HCT116 (cell line): ENCODE measurements around the gene KRTDAP. TPM values are rescaled to one million over a fixed set of nuclear protein-coding genes. Genes with fewer than 3 reads are reported as not detected.

ENCODE experiments used
- ATAC-seq: fragments of 200-7000 bp; cut with Tn5 transposase; 2 replicates; pipeline ENCODE4 v1.9.1; 2020; ENCODE audit warnings: mild to moderate bottlenecking, moderate library complexity
- BruUV-seq: library from RNA; stranded (reverse); fragments of 400-500 nt; replicated peaks from 2 replicates; lab custom pipeline; 2021; lab: Mats Ljungman, UMichigan
- CTCF ChIA-PET: fragments of 300-600 bp; sonication (Branson Sonifier 250); formaldehyde crosslinking; loops from one replicate; lab custom pipeline; 2021; ENCODE audit warnings: antibody characterized with exemption; lab: Charles Lee
- POLR2A ChIA-PET: fragments of 300-600, 350-600 bp; sonication (Branson Sonifier 250); formaldehyde crosslinking; loops from one replicate; lab custom pipeline; 2021; ENCODE audit warnings: antibody characterized with exemption; lab: Charles Lee
- RAD21 ChIA-PET, 2 experiments: fragments of 300-600 bp; sonication (Branson Sonifier 250); formaldehyde crosslinking; loops; one replicate each; lab custom pipeline; 2023; ENCODE audit warnings: low total read pairs in 2 of 2; ENCODE audit not compliant: uncharacterized antibody in 2 of 2, unreplicated experiment in 2 of 2, low non-redundant PET in 1 of 2; lab: Charles Lee
- DNase-seq: peaks from one replicate; pipeline ENCODE4 v3.0.0-alpha.2; 2010; ENCODE audit warnings: low read depth, low spot score
- H2AFZ ChIP-seq: fragments of 200-600 bp; shearing (Covaris generic), sonication (generic); 2 replicates; pipeline ENCODE4 v1.6.1; 2017; ENCODE audit warnings: low read depth, mixed run types, mixed read lengths, antibody characterized with exemption, low read length; ENCODE audit not compliant: poor library complexity, severe bottlenecking
- H3K27ac ChIP-seq: 2 replicates; pipeline ENCODE4 v1.5.1; 2012; ENCODE audit warnings: low read depth, low read length
- H3K27me3 ChIP-seq: fragments of 200-600 bp; sonication (generic); 2 replicates; pipeline ENCODE4 v1.6.1; 2016; ENCODE audit warnings: mixed run types, low read length, mixed read lengths; ENCODE audit not compliant: insufficient read depth
- H3K36me3 ChIP-seq, 2 experiments: fragments of 200-500 bp in 1 of 2; fragments of 200-600 bp in 1 of 2; sonication (Bioruptor generic) in 1 of 2; sonication (generic) in 1 of 2; 2 replicates each; pipeline versions ENCODE4 v1.5.1 to v1.6.1; 2014 to 2016; ENCODE audit warnings: low read length in 2 of 2, inconsistent platforms in 1 of 2, mixed read lengths in 1 of 2, mixed run types in 1 of 2; ENCODE audit not compliant: insufficient read depth in 2 of 2, control insufficient read depth in 1 of 2
- H3K4me1 ChIP-seq, 2 experiments: fragments of 200-600 bp in 1 of 2; sonication (generic) in 1 of 2; 2 replicates each; pipeline versions ENCODE4 v1.5.1 to v1.6.1; 2012 to 2017; ENCODE audit warnings: low read length in 2 of 2, inconsistent platforms in 1 of 2, mild to moderate bottlenecking in 1 of 2, mixed read lengths in 1 of 2, mixed run types in 1 of 2, moderate library complexity in 1 of 2; ENCODE audit not compliant: insufficient read depth in 2 of 2, control insufficient read depth in 1 of 2
- H3K4me2 ChIP-seq: fragments of 200-600 bp; sonication (generic); 2 replicates; pipeline ENCODE4 v1.6.1; 2017; ENCODE audit warnings: mixed run types, low read length, mixed read lengths
- H3K4me3 ChIP-seq, 2 experiments: fragments of 200-600 bp in 1 of 2; sonication (generic) in 1 of 2; replicated peaks in 1 of 2; 2 replicates each; pipeline ENCODE4 v1.5.1; 2011 to 2016; ENCODE audit warnings: low read length in 2 of 2, control low read depth in 1 of 2, low read depth in 1 of 2, mild to moderate bottlenecking in 1 of 2, mixed read lengths in 1 of 2, mixed run types in 1 of 2
- H3K79me2 ChIP-seq: fragments of 200-600 bp; sonication (generic); 2 replicates; pipeline ENCODE4 v1.6.1; 2017; ENCODE audit warnings: mild to moderate bottlenecking, mixed run types, low read length, moderate library complexity, mixed read lengths; ENCODE audit not compliant: insufficient read depth
- H3K9ac ChIP-seq: fragments of 200-600 bp; sonication (generic); 2 replicates; pipeline ENCODE4 v1.6.1; 2016; ENCODE audit warnings: low read length, mixed read lengths
- H3K9me2 ChIP-seq: fragments of 200-600 bp; sonication (generic), shearing (Covaris generic); 2 replicates; pipeline ENCODE4 v1.6.1; 2017; ENCODE audit warnings: mixed run types, mild to moderate bottlenecking, moderate library complexity; ENCODE audit not compliant: insufficient read depth
- H3K9me3 ChIP-seq, 2 experiments: fragments of 200-500 bp in 1 of 2; fragments of 200-600 bp in 1 of 2; sonication (Bioruptor generic) in 1 of 2; sonication (generic) in 1 of 2; 2 replicates each; pipeline ENCODE4 v1.6.1; 2014 to 2017; ENCODE audit warnings: low read length in 2 of 2, mixed read lengths in 2 of 2, inconsistent platforms in 1 of 2, low read depth in 1 of 2, mild to moderate bottlenecking in 1 of 2, mixed run types in 1 of 2, moderate library complexity in 1 of 2; ENCODE audit not compliant: control insufficient read depth in 1 of 2, insufficient read depth in 1 of 2
- H4K20me1 ChIP-seq: fragments of 200-600 bp; sonication (generic), shearing (Covaris generic); 2 replicates; pipeline ENCODE4 v1.6.1; 2017; ENCODE audit warnings: mixed run types, mild to moderate bottlenecking, moderate library complexity; ENCODE audit not compliant: insufficient read depth
- EZH2 ChIP-seq: fragments of 200-600 bp; sonication (generic); IDR thresholded peaks from 2 replicates; pipeline ENCODE4 v1.6.1; 2017; ENCODE audit warnings: antibody characterized with exemption, mixed run types
- EZH2phosphoT487 ChIP-seq: fragments of 200-600 bp; IDR thresholded peaks from 2 replicates; pipeline ENCODE4 v1.6.1; 2018; ENCODE audit warnings: antibody characterized with exemption, borderline replicate concordance
- FOSL1 ChIP-seq: IDR thresholded peaks from 2 replicates; pipeline ENCODE4 v1.6.1; 2012; ENCODE audit warnings: low read depth
- JUND ChIP-seq: IDR thresholded peaks from 2 replicates; pipeline ENCODE4 v1.6.1; 2012
- RAD21 ChIP-seq: IDR thresholded peaks from 2 replicates; pipeline ENCODE4 v1.6.1; 2012; ENCODE audit warnings: low read depth, mild to moderate bottlenecking
- SIN3A ChIP-seq: IDR thresholded peaks from 2 replicates; pipeline ENCODE4 v1.6.1; 2012; ENCODE audit warnings: low read depth
- YY1 ChIP-seq: IDR thresholded peaks from 2 replicates; pipeline ENCODE4 v1.6.1; 2011; ENCODE audit warnings: low read length, low read depth, moderate library complexity, mild to moderate bottlenecking; ENCODE audit not compliant: insufficient replicate concordance; ENCODE audit errors: extremely low read depth
- ZNF274 ChIP-seq: fragments of 200-500 bp; sonication (Bioruptor generic); IDR thresholded peaks from 2 replicates; pipeline ENCODE4 v1.6.1; 2014; ENCODE audit warnings: mild to moderate bottlenecking, low read depth, low read length, inconsistent platforms
- intact Hi-C: fragments of 100-400 bp; cut with micrococcal nuclease; formaldehyde crosslinking; loops from 2 replicates; pipeline ENCODE4 v1.10.0; 2022
- total RNA-seq: library from RNA; stranded (reverse); gene quantifications from one replicate; pipeline ENCODE4 v1.2.1, GENCODE V29; 2021; ENCODE audit not compliant: unreplicated experiment
- TF ChIP-seq, protein P1 (sequence below), 3 experiments: fragments of 200-600 bp in 1 of 3; sonication (generic) in 1 of 3; IDR thresholded peaks in 2 of 3; conservative IDR thresholded peaks in 1 of 3; 2 replicates each; pipeline ENCODE4 v1.5.1; 2012 to 2017; ENCODE audit warnings: low read depth in 2 of 3, low read length in 2 of 3, antibody characterized with exemption in 1 of 3, borderline replicate concordance in 1 of 3, control low read depth in 1 of 3, mild to moderate bottlenecking in 1 of 3, mixed read lengths in 1 of 3, mixed run types in 1 of 3, moderate library complexity in 1 of 3; ENCODE audit not compliant: insufficient read depth in 1 of 3

KRTDAP gene
- total RNA-seq, 1 experiment from 2014 or later, result 0.74 TPM

DNA sequence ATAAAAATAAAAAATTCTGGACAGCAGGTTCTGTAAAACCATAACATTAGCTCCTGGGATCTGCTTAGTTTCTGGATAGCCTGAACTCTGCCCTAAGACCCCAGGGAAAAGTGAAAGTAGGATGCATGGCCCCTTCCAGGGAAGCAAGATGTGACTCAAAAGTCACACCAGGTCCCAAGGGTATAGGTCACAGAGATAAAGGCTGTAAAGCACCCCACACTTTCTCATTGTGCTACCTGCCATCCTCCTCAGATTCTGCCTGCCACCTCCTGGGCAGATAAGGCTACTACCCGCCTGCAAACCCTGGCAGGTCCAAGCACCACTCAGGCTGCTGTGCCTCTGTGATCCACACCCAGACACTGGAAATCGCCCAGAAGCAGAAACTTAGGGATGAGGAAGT is 21.6 kb downstream of the KRTDAP start:
- H3K9ac ChIP-seq, result no peak overlapping the region
- H3K79me2 ChIP-seq, result no peaks in the 10 kb centered on the region
- H2AFZ ChIP-seq, result no peak overlapping the region
- H3K9me3 ChIP-seq, result no peaks in the 10 kb centered on the region
- ChIA-PET CTCF (interaction anchor here (1.1 to 4.1 kb wide), 5 partner anchors 26 to 115 kb away, joined by 3 to 43 read pairs (median 4); no protein-coding TSS in a partner anchor), RAD21 (interaction anchor here (0.9 to 2.2 kb wide), 4 partner anchors 48 to 124 kb away, joined by 3 to 11 read pairs (median 5); no protein-coding TSS in a partner anchor), POLR2A (interaction anchor here (1.2 kb wide), 1 partner anchor 26 kb away, joined by 3 read pairs; no protein-coding TSS in a partner anchor)
- DNase-seq (peak; percentile 22), ATAC-seq (peak; percentile 100)
- intact Hi-C loops, result loop anchor here (1.0 kb wide), 1 partner anchor 116 kb away; no protein-coding TSS in a partner anchor
- no peak overlapping the region for H3K4me2 ChIP-seq
- no peak overlapping the region for H3K27ac ChIP-seq
- H4K20me1 ChIP-seq, result no peaks in the 10 kb centered on the region
- no peaks in the 10 kb centered on the region for H3K36me3 ChIP-seq
- no TSS peak for BruUV-seq
- no peaks in the 10 kb centered on the region for H3K4me1 ChIP-seq
- TF ChIP-seq ZNF274, result no peak
- peak; percentile 88 for TF ChIP-seq RAD21
- TF ChIP-seq FOSL1, result no peak
- TF ChIP-seq, protein P1, sequence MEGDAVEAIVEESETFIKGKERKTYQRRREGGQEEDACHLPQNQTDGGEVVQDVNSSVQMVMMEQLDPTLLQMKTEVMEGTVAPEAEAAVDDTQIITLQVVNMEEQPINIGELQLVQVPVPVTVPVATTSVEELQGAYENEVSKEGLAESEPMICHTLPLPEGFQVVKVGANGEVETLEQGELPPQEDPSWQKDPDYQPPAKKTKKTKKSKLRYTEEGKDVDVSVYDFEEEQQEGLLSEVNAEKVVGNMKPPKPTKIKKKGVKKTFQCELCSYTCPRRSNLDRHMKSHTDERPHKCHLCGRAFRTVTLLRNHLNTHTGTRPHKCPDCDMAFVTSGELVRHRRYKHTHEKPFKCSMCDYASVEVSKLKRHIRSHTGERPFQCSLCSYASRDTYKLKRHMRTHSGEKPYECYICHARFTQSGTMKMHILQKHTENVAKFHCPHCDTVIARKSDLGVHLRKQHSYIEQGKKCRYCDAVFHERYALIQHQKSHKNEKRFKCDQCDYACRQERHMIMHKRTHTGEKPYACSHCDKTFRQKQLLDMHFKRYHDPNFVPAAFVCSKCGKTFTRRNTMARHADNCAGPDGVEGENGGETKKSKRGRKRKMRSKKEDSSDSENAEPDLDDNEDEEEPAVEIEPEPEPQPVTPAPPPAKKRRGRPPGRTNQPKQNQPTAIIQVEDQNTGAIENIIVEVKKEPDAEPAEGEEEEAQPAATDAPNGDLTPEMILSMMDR (IDR thresholded peaks at IDR 0.05 in 2 of 3, conservative IDR thresholded peaks at IDR 0.05 in 1 of 3; ENCODE audit: borderline replicate concordance in 1 of 3, insufficient read depth in 1 of 3, low read depth in 2 of 3, low read length in 2 of 3), result peak; percentile 71 to 82 (median 79)
- TF ChIP-seq EZH2phosphoT487, result no peak
- TF ChIP-seq EZH2, result no peak
- TF ChIP-seq YY1, result no peak
- TF ChIP-seq SIN3A, result no peak
- TF ChIP-seq JUND, result no peak
- H3K9me2 ChIP-seq, result no peaks in the 10 kb centered on the region
- H3K27me3 ChIP-seq, result no peaks in the 10 kb centered on the region
- H3K4me3 ChIP-seq, result no peak overlapping the region
